Measurements from ENCODE around the gene NKAIN2.

NKAIN2 gene

DNA sequence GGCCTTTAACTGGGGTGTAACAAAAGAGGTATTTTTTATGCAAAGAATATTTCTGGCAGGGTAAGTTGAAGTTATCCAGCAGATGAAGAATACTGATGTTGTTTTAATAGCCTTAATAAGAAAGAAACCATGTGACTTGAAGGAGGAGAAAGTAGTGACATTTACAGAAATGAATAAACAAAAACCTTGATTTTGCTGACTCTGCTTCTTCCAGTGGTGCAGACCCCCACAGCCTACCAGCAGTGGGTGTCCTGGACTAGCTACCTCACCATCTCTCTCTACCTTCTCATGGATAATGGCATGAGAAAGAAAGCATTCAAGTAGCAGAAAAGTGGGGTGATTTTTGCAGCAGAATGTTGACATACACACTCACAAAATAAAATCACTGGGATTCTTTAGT lies 996.0 kb downstream of the NKAIN2 start:
- no peak overlapping the region for H3K9ac ChIP-seq (ENCODE audit: low read depth in 1 of 2, low read length in 2 of 2)
- no peak overlapping the region for H3K4me3 ChIP-seq (ENCODE audit: low read depth in 1 of 2, low read length in 2 of 2)
- no peaks in the 10 kb centered on the region for H3K4me1 ChIP-seq (ENCODE audit: control insufficient read depth in 1 of 2, insufficient read depth in 2 of 2, low read length in 2 of 2)
- no peaks in the 10 kb centered on the region for H3K36me3 ChIP-seq (ENCODE audit: control insufficient read depth in 1 of 2, insufficient read depth in 2 of 2, low read length in 2 of 2)
- no peaks in the 10 kb centered on the region for H3K27me3 ChIP-seq (ENCODE audit: control insufficient read depth in 1 of 2, insufficient read depth in 2 of 2, low read length in 2 of 2)
- H3K27ac ChIP-seq (ENCODE audit: low read depth, low read length) = no peak overlapping the region
- no peaks in the 10 kb centered on the region for H3K9me3 ChIP-seq (ENCODE audit: control insufficient read depth in 1 of 2, low read length in 2 of 2)

GRCh38 chr6:124800222-124800621 lies 996.6 kb downstream of the NKAIN2 start:
- Histone ChIP-seq H3K9me3 (ENCODE audit: control insufficient read depth in 1 of 2, low read length in 2 of 2) (no peaks in the 10 kb centered on the region), H3K9ac (ENCODE audit: low read depth in 1 of 2, low read length in 2 of 2) (no peak overlapping the region), H3K36me3 (ENCODE audit: control insufficient read depth in 1 of 2, insufficient read depth in 2 of 2, low read length in 2 of 2) (no peaks in the 10 kb centered on the region), H3K27ac (ENCODE audit: low read depth, low read length) (no peak overlapping the region), H3K4me1 (ENCODE audit: control insufficient read depth in 1 of 2, insufficient read depth in 2 of 2, low read length in 2 of 2) (no peaks in the 10 kb centered on the region), H3K27me3 (ENCODE audit: control insufficient read depth in 1 of 2, insufficient read depth in 2 of 2, low read length in 2 of 2) (no peaks in the 10 kb centered on the region), H3K4me3 (ENCODE audit: low read depth in 1 of 2, low read length in 2 of 2) (no peak overlapping the region)

- H3K9ac ChIP-seq (ENCODE audit: low read depth in 1 of 2, low read length in 2 of 2) = no peak overlapping the region
- H3K4me3 ChIP-seq (ENCODE audit: low read depth in 1 of 2, low read length in 2 of 2) = no peak overlapping the region
- no peak overlapping the region for H3K27ac ChIP-seq (ENCODE audit: low read depth, low read length)
- H3K27me3 ChIP-seq (ENCODE audit: control insufficient read depth in 1 of 2, insufficient read depth in 2 of 2, low read length in 2 of 2) = no peaks in the 10 kb centered on the region
- H3K4me1 ChIP-seq (ENCODE audit: control insufficient read depth in 1 of 2, insufficient read depth in 2 of 2, low read length in 2 of 2) = no peaks in the 10 kb centered on the region
- no peaks in the 10 kb centered on the region for H3K9me3 ChIP-seq (ENCODE audit: control insufficient read depth in 1 of 2, low read length in 2 of 2)
- no peaks in the 10 kb centered on the region for H3K36me3 ChIP-seq (ENCODE audit: control insufficient read depth in 1 of 2, insufficient read depth in 2 of 2, low read length in 2 of 2)
These were observed 1008.4 kb downstream of the NKAIN2 start for GRCh38 chr6:124812067-124812466.

DNA sequence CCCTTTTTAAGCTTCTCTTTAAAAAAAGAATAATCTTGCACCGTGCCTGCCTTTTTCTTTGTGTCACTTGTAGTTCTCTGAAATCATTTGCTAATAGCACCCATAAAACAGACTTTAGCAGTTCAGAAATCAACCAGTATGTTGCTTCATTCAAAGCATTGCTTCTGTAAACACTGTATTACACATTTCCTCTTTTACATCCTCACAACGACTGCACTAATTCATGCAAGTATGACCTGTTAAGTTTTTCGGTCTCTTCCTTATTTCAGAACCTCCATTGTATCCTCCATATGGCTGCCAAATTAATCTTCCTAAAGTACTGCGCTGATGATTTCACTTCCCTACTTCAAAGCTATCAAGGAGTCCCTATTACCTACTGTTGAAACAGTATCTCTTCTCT lies 1015.7 kb downstream of the NKAIN2 start:
- Histone ChIP-seq H3K9ac (ENCODE audit: low read depth in 1 of 2, low read length in 2 of 2) (no peak overlapping the region), H3K27ac (ENCODE audit: low read depth, low read length) (no peak overlapping the region), H3K4me3 (ENCODE audit: low read depth in 1 of 2, low read length in 2 of 2) (no peak overlapping the region), H3K9me3 (ENCODE audit: control insufficient read depth in 1 of 2, low read length in 2 of 2) (no peaks in the 10 kb centered on the region), H3K36me3 (ENCODE audit: control insufficient read depth in 1 of 2, insufficient read depth in 2 of 2, low read length in 2 of 2) (no peaks in the 10 kb centered on the region), H3K4me1 (ENCODE audit: control insufficient read depth in 1 of 2, insufficient read depth in 2 of 2, low read length in 2 of 2) (no peaks in the 10 kb centered on the region), H3K27me3 (ENCODE audit: control insufficient read depth in 1 of 2, insufficient read depth in 2 of 2, low read length in 2 of 2) (no peaks in the 10 kb centered on the region)

DNA sequence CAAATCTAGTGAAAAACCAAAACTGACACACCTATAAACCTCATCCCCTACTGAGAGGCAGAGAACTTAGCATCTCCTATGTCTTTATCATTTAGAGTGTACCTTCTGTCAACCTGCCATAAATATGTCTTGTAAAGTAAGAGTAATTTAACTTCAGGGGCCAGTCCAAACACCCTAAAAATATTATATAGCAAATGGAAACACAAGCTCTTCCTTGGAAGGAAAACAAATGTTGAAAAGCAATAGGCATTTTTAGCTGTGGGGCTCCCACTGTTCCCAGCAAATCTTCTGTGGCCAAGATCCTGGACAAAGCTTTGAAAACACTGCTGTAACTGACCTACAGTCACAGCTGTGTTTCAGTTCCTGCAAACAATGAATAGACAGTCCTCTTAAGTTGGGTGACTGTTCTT lies 1018.5 kb downstream of the NKAIN2 start:
- Histone ChIP-seq H3K9me3 (ENCODE audit: control insufficient read depth in 1 of 2, low read length in 2 of 2) (no peaks in the 10 kb centered on the region), H3K36me3 (ENCODE audit: control insufficient read depth in 1 of 2, insufficient read depth in 2 of 2, low read length in 2 of 2) (no peaks in the 10 kb centered on the region), H3K9ac (ENCODE audit: low read depth in 1 of 2, low read length in 2 of 2) (no peak overlapping the region), H3K27ac (ENCODE audit: low read depth, low read length) (no peak overlapping the region), H3K4me3 (ENCODE audit: low read depth in 1 of 2, low read length in 2 of 2) (no peak overlapping the region), H3K27me3 (ENCODE audit: control insufficient read depth in 1 of 2, insufficient read depth in 2 of 2, low read length in 2 of 2) (no peaks in the 10 kb centered on the region), H3K4me1 (ENCODE audit: control insufficient read depth in 1 of 2, insufficient read depth in 2 of 2, low read length in 2 of 2) (no peaks in the 10 kb centered on the region)

DNA sequence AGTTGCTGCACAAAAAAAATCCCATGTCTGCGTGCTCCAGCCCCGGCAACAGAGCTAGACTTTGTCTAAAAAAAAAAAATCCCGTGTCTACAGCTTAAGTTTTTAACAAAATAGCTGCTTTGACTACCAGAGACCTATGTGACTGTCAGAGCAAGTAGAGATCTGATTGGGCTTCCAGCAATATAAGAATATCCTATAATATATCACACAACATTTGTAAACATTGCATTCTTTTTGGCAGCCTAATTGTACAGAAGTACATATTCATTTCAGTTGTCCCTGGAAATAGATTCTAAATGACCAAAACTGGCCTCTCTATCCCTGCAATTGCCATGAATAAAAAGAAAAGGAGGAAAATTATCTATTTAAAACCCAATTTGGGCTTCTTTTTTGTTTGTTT lies 1019.1 kb downstream of the NKAIN2 start:
- Histone ChIP-seq H3K9me3 (ENCODE audit: control insufficient read depth in 1 of 2, low read length in 2 of 2) (no peaks in the 10 kb centered on the region), H3K4me1 (ENCODE audit: control insufficient read depth in 1 of 2, insufficient read depth in 2 of 2, low read length in 2 of 2) (no peaks in the 10 kb centered on the region), H3K9ac (ENCODE audit: low read depth in 1 of 2, low read length in 2 of 2) (no peak overlapping the region), H3K36me3 (ENCODE audit: control insufficient read depth in 1 of 2, insufficient read depth in 2 of 2, low read length in 2 of 2) (no peaks in the 10 kb centered on the region), H3K27ac (ENCODE audit: low read depth, low read length) (no peak overlapping the region), H3K4me3 (ENCODE audit: low read depth in 1 of 2, low read length in 2 of 2) (no peak overlapping the region), H3K27me3 (ENCODE audit: control insufficient read depth in 1 of 2, insufficient read depth in 2 of 2, low read length in 2 of 2) (no peaks in the 10 kb centered on the region)

DNA sequence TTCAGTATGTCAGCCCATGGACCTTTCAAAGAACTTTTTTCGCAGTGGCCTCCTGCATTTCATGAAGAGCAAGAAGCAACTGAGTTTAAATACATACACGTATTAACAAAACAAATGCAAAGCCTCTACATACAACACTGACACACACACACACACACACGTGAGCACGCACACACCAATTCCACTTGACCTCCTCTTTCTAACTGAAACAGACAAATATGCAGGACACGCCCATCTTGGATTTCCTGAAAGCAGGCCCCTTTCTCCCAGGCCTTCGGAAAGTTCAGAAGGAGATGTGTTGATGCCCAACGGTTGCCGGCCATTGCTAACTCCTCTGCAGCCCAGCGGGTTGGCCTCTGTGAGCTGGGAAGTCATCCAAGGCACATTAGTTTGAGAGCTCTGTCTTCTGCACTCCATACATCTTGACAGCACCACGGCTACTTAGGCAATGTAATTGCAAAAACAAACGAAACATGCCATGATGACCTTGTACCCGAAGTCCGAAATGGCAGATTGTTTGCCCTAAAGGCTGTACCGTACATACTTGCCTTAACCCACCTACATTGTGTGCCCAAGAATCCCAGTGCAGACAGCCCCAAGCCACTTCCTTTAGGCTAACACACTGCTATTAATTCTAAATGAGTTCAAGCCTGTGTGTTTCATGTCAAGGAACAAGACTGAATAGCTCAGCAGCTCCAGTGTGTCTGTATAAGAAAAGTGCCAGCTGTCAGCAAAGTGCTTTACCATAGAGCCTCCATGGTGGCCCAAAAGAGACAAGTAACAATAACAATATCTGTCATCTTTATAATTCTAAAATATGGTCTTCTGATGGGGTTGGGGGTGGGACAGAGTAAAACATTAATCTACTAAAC lies 1019.8 kb downstream of the NKAIN2 start:
- Histone ChIP-seq H3K27ac (ENCODE audit: low read depth, low read length) (no peak overlapping the region), H3K4me1 (ENCODE audit: control insufficient read depth in 1 of 2, insufficient read depth in 2 of 2, low read length in 2 of 2) (no peaks in the 10 kb centered on the region), H3K9me3 (ENCODE audit: control insufficient read depth in 1 of 2, low read length in 2 of 2) (no peaks in the 10 kb centered on the region), H3K36me3 (ENCODE audit: control insufficient read depth in 1 of 2, insufficient read depth in 2 of 2, low read length in 2 of 2) (no peaks in the 10 kb centered on the region), H3K9ac (ENCODE audit: low read depth in 1 of 2, low read length in 2 of 2) (no peak overlapping the region), H3K27me3 (ENCODE audit: control insufficient read depth in 1 of 2, insufficient read depth in 2 of 2, low read length in 2 of 2) (no peaks in the 10 kb centered on the region), H3K4me3 (ENCODE audit: low read depth in 1 of 2, low read length in 2 of 2) (no peak overlapping the region)

GRCh38 chr6:124825564-124825963 lies 1021.9 kb downstream of the NKAIN2 start:
- Histone ChIP-seq H3K4me3 (ENCODE audit: low read depth in 1 of 2, low read length in 2 of 2) (no peak overlapping the region), H3K4me1 (ENCODE audit: control insufficient read depth in 1 of 2, insufficient read depth in 2 of 2, low read length in 2 of 2) (no peaks in the 10 kb centered on the region), H3K27ac (ENCODE audit: low read depth, low read length) (no peak overlapping the region), H3K9me3 (ENCODE audit: control insufficient read depth in 1 of 2, low read length in 2 of 2) (no peaks in the 10 kb centered on the region), H3K27me3 (ENCODE audit: control insufficient read depth in 1 of 2, insufficient read depth in 2 of 2, low read length in 2 of 2) (no peaks in the 10 kb centered on the region), H3K9ac (ENCODE audit: low read depth in 1 of 2, low read length in 2 of 2) (no peak overlapping the region), H3K36me3 (ENCODE audit: control insufficient read depth in 1 of 2, insufficient read depth in 2 of 2, low read length in 2 of 2) (no peaks in the 10 kb centered on the region)

DNA sequence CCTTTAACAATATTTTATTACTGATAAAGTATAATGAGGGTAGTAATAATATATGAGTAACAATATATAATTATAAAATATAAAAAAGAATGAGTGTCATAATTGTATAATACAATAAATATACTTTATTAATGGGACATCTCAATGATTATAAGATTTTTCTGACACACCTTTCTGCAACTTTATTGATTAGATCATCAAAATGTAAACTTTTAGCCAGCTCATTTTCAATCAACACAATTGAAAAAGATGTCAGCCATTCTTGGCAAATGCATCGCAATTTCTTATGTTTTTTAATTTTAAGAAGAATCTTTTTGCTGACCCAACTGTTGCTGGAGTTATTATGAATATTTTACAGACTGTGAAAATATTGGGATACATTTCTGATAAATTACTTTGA lies 1026.2 kb downstream of the NKAIN2 start:
- no peak overlapping the region for H3K9ac ChIP-seq (ENCODE audit: low read depth in 1 of 2, low read length in 2 of 2)
- no peaks in the 10 kb centered on the region for H3K4me1 ChIP-seq (ENCODE audit: control insufficient read depth in 1 of 2, insufficient read depth in 2 of 2, low read length in 2 of 2)
- H3K36me3 ChIP-seq (ENCODE audit: control insufficient read depth in 1 of 2, insufficient read depth in 2 of 2, low read length in 2 of 2) = no peaks in the 10 kb centered on the region
- no peak overlapping the region for H3K27ac ChIP-seq (ENCODE audit: low read depth, low read length)
- H3K27me3 ChIP-seq (ENCODE audit: control insufficient read depth in 1 of 2, insufficient read depth in 2 of 2, low read length in 2 of 2) = no peaks in the 10 kb centered on the region
- H3K9me3 ChIP-seq (ENCODE audit: control insufficient read depth in 1 of 2, low read length in 2 of 2) = no peaks in the 10 kb centered on the region
- H3K4me3 ChIP-seq (ENCODE audit: low read depth in 1 of 2, low read length in 2 of 2) = no peak overlapping the region

DNA sequence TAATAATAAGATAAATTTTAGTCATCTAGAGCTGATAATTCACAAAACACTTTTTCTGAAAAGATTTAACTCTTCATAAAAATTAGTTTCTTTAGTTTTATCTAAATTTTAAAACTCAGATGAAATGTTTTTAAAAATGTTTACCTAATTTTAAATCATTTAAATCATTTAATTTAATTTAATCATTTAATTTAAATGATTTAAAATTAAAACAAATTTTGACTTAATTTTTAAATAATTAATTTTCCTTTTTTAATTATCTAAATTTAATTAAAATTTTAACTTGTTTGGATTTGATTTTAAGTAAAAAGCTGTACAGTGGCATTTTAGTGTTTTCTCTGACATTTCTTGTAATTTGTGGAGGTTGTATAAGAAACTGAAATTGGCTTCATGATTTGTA lies 1026.8 kb downstream of the NKAIN2 start:
- Histone ChIP-seq H3K9ac (ENCODE audit: low read depth in 1 of 2, low read length in 2 of 2) (no peak overlapping the region), H3K9me3 (ENCODE audit: control insufficient read depth in 1 of 2, low read length in 2 of 2) (no peaks in the 10 kb centered on the region), H3K27me3 (ENCODE audit: control insufficient read depth in 1 of 2, insufficient read depth in 2 of 2, low read length in 2 of 2) (no peaks in the 10 kb centered on the region), H3K4me3 (ENCODE audit: low read depth in 1 of 2, low read length in 2 of 2) (no peak overlapping the region), H3K4me1 (ENCODE audit: control insufficient read depth in 1 of 2, insufficient read depth in 2 of 2, low read length in 2 of 2) (no peaks in the 10 kb centered on the region), H3K36me3 (ENCODE audit: control insufficient read depth in 1 of 2, insufficient read depth in 2 of 2, low read length in 2 of 2) (no peaks in the 10 kb centered on the region), H3K27ac (ENCODE audit: low read depth, low read length) (no peak overlapping the region)
